Caki2 (cell line): Measurements from ENCODE around the gene CAD. TPM values are rescaled to one million over a fixed set of nuclear protein-coding genes. Genes with fewer than 3 reads are reported as not detected.
A peak's percentile ranks its signal among the peaks of the same experiment; 100 is the strongest.
"Not testable (repeated sequence)": the region's sequence is repeated elsewhere in the genome, so short reads cannot be mapped to it uniquely, and the experiment has no call there.

ENCODE experiments used
- DNase-seq: peaks from one replicate; pipeline ENCODE4 v3.0.0-alpha.2; 2015; ENCODE audit warnings: low read depth
- in situ Hi-C: cut with HindIII; loops from 2 replicates; pipeline ENCODE4 v1.10.0; 2016; ENCODE audit warnings: low sequenced_read_pairs, low pct_unique_long_range_greater_than_20kb, mixed read lengths
- total RNA-seq: library from RNA; depleted of rRNA; stranded (reverse); fragments of >200 nt; shearing (Covaris generic); gene quantifications from 2 replicates; pipeline ENCODE4 v1.2.3, GENCODE V29; 2014; ENCODE audit warnings: low replicate concordance; rRNA removed

The CAD gene
- total RNA-seq, result 34.9 and 37.0 TPM in 2 replicates

DNA sequence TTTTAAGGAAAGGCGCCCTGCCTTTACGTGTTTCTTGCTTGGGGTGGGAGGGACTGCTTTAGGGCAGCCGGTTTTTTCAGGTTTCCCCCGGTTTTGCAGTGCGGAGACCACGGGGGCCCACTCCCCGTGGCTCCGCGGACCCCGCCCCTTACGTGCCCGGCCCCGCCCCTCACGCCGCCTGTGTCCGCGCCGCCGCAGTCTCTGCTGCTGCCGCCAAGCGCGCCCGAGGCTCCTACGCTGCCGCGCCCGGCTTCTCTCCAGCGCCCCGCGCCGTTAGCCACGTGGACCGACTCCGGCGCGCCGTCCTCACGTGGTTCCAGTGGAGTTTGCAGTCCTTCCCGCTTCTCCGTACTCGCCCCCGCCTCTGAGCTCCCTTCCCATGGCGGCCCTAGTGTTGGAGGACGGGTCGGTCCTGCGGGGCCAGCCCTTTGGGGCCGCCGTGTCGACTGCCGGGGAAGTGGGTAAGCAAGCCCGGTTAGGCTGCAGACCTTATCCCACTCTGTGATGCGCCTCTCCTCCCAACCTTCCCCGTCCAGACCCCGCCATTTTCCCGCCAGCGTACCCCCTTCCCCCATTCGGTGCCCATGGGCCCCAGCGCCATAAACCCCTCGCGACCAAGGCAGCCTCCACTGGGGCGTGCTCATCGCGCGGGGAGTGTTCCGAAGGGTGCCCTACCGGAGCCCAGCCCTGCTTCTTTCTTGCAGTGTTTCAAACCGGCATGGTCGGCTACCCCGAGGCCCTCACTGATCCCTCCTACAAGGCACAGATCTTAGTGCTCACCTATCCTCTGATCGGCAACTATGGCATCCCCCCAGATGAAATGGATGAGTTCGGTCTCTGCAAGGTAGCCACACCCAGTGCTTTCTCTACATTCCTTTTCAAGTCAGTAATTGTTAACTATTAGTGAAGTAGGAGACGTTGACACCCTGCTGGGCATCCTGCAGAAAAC is at the start of gene CAD:
CAD (plus strand) TSS at position 197 of the 949 bp plus-strand sequence; CDS start at position 380, 183 bp downstream.
- in situ Hi-C loops, result no loop called here
- peak; percentile 80 for DNase-seq

DNA sequence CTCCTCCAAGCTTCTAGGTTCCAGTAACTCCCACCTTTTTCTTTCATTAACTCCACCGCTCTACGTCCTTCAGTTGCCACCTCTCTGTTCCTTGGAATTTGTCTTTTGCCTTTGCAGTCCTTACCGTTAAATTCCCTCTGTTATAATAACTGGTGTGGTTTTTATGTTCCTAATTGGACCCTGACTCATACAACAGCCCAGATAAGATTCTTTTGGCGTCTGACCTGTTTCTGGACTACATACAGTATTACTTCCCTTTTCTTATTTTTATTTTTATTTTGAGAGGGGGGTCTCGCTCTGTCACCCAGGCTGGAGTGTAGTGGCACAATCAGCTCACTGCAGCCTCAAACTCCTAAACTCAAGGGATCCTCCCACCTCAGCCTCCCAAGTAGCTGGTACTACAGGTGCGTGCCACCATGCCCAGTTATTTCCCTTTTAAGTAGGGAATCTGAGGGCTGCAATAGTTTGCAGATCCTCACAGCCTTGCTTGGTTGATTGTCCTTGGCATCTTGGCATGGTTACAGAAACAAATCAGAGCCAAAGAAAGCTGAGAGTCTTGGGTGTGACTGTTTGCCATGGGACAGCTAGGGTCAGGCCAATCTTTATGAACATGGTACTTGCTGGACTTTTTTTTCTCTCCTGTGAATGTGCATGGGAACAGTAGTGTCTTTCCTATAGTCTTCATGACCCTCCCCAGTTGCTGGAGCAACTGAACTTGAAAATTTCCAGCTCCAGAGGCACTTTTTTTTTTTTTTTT is 46.4 kb upstream of the CAD start:
- in situ Hi-C loops, result no loop called here
- peak; percentile 21 for DNase-seq

DNA sequence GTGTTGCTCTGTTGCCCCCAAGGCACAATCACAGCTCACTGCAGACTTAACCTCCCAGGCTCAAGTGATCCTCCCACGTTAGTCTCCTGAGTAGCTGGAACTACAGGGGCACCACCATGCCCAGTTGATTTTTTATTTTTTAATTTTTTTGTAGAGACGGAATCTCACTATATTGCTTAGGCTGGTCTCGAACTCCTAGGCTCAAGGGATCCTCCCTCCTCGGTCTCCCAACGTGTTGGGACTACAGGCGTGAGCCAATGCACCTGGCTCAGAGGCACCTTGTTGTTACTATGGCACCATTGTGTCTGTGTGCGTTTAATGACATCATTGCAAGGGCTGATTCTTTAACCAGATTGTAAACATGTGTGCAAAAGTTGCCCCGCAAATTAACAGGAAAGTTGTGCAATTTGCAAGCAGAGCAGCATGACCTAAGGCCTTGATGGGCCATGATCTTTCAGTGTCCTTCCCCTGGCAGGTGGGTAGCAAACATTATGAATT is 45.8 kb upstream of the CAD start:
- DNase-seq, result no peak
- in situ Hi-C loops, result no loop called here

DNA sequence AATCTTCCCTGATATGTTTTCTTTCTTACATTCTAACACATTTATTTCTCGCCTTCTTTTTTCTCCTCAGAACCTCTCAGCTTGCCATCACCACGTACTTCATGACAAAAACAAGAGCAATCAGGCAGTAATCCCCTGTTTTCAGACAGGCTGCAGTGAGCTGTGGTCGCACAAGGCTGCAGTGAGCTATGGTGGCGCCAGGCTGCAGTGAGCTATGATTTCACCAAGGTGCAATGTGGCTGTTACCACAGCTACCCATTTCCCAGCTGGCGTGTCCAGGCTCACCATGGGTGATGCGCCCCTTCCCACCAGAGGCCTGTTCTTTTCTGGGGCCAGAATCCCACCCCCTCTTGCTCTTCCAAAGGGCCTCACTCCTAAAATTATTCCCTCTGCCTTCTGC is 42.5 kb upstream of the CAD start:
- DNase-seq, result no peak
- in situ Hi-C loops, result no loop called here

DNA sequence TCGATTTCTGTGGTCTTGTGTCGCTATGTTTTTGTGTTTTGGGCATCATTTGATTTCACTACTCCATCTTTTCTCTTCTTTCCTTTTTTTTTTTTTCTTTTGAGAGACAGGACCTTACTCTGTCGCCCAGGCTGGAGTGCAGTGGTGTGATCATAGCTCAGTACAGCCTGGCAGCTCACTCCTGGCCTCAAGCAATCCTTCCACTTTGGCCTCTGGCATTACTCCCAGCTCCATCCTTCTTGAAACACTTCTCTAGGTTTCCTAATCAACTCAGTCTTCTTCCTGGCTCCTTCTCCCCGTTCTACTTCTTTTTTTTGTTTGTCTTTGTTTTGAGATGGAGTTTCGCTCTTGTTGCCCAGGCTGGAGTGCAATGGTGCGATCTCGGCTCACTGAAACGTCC is 41.8 kb upstream of the CAD start:
- no peak for DNase-seq
- in situ Hi-C loops, result no loop called here

DNA sequence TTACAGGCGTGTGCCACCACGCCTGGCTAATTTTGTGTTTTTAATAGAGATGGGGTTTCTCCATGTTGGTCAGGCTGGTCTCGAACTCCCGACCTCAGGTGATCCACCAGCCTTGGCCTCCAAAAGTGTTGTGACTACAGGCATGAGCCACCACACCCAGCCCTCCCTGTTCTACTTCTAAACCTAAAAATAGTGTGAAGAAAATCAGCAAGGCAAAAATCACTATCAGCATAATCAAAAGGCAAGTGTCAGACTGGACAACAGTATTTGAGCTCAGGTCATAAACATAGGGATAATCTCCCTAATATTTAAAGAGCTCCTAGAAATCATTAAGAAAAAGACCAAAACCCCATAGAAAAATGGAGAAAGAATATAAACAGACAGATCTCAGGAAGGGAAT is 41.4 kb upstream of the CAD start:
- in situ Hi-C loops, DNase-seq: not testable (repeated sequence)

DNA sequence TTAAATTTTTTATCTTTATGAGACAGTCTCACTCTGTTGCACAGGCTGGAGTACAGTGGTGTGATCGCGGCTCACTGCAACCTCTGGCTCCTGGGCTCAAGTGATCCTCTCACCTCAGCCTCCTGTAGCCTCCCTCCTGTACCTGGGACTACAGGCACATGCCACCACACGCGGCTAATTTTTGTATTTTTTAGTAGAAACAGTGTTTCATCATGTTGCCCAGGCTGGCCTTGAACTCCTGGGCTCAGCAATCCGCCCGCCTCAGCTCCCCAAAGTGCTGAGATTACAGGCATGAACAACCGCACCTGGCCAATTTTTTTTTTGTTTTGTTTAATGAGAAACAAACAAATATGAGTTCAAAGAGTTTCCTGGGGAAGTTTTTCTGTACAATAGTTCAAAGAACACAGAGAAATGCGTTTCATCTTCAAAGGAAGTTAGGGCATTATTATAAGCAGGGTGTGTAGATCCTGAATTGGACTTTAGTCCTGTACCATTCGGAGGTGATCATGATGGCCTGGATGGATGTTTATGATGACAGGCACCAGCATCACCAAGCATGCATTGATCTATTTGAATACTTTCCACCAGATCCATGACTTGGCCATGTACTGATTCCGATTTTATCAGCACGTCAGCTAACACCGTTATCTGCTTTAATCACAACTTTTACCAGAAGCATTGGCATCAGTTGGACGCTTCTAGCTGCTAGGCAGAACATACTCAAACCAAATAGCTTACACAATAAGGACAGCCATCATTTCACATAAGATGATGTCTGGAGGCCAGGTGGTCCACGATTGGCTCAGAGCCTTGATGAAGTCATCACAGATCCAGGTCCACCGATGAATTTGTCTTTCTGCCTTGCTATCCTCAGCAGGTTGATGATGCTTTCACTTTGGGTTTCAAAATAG is 39.5 kb upstream of the CAD start:
- DNase-seq, result no peak
- in situ Hi-C loops, result no loop called here

DNA sequence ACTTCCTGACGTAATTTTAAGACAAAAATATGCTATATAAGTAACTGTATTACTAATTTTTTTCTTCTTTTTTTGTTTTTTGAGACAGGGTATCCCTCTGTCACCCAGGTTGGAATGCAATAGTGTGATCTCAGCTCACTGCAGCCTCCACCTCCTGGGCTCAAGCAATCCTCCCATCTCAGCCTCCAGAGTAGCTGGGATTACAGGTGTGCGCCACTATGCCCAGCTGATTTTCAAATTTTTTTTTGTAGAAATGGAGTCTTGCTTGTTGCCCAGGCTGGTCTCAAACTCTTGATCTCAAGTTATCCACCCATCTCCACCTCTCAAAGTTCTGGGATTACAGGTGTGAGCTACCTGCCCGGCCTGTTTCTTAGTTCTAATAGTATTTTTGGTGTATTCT is 38.7 kb upstream of the CAD start:
- in situ Hi-C loops, result no loop called here
- DNase-seq, result no peak

DNA sequence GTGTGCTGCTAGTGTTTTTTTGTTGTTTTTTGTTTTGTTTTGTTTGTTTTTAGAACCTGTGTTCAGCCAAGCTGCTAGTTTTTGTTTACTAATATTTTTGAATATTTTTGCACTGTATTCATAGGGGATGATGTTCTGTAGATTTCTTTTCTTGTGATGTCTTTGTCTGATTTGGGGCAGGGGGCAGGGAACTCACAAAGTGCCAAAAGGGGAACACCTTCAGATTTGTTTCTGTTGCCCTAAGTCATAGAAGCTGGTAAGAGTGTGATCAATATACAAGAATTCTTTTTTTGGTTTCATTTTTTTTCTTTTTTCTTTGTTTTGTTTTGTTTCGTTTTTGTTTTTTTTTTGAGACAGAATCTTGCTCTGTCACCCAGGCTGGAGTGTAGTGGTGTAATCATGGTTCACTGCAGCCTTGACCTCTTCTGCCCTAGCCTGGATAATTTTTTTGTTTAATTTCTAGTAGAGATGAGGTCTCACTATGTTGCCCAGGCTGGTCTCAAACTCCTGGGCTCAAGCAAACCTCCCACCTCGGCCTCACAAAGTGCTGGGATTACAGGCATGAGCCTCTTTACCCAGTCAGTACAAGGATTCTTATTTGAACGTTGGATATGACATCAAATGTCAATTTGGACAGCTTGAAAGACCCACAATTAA is 37.7 kb upstream of the CAD start:
- no peak for DNase-seq
- in situ Hi-C loops, result no loop called here

DNA sequence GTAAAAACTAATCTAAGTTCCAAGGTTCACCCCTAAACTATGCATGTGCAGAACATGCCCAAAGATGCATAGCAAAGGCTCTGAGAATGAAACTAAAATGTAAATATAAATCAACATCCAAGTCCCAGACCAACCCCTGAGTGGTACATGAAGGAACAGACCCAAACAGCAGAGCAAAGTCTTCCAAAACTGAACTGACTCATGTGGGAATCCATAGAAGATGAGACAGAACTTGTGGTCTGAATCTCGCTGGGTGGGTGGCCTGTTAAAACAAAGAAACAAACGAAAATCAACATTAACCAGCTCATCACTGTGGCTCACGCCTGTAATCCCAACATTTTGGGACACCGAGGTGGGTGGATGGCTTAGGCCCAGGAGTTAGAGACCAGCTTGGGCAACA is 34.8 kb upstream of the CAD start:
- in situ Hi-C loops, result no loop called here
- no peak for DNase-seq

DNA sequence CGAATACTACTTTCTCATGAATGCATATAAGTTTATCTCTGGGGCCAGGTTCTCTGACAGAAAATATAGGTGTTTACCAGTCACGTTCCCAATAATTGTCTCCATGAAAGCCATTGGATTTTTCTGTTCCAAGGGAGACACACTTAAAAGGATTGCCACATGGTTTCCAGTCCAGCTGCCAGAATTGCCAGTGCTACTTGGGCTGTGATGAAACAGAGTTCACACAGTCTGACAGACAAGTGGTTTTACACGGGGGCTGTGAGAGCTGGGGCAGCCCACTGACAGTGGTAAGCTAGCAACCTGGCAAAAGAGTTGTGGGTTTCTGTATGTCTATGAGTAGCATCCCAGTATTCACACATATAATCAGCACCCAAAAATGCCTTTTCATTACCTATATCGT is 33.1 kb upstream of the CAD start:
- in situ Hi-C loops, result no loop called here
- no peak for DNase-seq

DNA sequence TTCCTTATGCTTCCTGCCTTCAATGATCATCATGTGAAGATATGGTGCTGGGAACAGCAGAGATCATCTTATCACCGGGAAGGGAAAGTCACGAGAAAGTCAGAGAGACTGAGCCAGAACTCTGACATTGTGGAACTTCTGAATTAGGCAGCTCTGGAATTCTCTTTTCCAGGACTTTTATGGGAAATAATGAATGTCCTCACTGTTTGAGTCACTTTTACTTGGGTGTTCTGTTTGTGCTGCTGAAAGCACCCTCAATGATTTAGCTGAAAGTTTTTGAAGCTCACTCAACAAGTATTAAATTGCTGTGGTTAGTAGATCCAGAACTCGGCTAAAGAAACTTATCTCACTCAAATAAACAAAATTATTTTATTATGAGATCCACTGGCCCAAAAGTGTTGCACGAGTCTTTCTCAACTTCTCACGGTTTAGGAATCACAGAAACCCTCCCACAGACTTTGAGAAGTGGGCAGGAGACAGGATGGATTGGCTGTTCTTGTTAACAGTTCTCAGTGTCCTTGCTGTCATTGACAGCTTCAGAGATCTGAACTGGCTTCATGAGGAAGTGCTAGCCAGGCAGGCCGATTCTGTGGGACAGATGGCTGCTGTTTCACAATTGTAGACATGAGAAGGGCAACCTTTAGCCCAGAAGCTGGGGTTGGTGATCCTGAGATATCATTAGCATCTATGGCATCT is 31.7 kb upstream of the CAD start:
- DNase-seq, result no peak
- in situ Hi-C loops, result no loop called here

DNA sequence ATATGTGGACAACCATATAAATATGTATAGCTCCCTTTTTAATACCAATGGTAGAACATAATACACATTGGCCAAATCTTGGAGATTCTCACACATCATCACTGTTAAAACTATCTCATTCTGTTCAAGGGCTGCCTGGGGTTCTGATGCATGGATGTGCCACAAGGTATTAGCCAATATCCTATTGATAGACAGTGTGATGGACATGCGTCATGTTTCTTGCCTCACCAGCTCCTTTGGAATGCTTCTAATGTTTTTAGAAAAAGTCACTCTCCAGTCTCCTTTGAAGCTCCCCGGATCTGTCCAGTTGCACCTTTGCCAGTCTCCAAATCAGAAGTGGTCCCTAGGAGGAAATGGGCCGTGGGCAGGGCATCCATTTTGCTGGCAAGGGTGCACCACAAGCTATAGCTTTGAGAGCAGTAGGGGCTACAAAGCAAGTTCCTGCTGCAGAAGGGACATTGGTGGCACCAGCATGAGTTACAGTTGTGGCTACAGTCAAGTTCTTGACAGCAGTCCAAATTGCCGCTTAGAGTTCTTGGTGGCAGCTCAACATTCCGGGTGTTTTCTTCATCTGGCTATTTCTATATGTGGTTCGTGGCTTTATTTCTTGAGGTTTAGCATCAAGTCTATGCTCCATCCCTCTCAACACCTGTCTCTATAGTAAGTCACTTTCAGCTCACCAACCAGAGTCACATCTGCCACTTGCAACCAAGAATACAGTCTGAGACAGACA is 30.4 kb upstream of the CAD start:
- in situ Hi-C loops, result no loop called here

DNA sequence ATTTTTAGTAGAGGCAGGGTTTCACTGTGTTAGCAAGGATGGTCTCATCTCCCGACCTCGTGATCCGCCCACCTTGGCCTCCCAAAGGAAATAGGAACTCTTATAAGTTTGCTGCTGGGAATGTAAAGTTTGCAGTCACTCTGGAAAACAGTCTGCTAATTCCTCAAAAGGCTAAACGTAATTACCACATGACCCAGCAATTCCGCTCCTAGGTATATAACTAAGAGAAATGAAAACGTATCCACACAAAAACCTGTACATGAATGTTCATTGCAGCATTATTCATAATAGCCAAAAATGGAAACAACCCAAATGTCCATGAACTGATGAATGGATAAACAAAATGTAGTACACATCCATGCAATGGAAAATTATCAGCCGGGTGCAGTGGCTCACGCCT is 27.2 kb upstream of the CAD start:
- no peak for DNase-seq
- in situ Hi-C loops, result no loop called here

More for the DNA sequence above, 30.4 kb upstream of the CAD start:
- DNase-seq, result no peak

DNA sequence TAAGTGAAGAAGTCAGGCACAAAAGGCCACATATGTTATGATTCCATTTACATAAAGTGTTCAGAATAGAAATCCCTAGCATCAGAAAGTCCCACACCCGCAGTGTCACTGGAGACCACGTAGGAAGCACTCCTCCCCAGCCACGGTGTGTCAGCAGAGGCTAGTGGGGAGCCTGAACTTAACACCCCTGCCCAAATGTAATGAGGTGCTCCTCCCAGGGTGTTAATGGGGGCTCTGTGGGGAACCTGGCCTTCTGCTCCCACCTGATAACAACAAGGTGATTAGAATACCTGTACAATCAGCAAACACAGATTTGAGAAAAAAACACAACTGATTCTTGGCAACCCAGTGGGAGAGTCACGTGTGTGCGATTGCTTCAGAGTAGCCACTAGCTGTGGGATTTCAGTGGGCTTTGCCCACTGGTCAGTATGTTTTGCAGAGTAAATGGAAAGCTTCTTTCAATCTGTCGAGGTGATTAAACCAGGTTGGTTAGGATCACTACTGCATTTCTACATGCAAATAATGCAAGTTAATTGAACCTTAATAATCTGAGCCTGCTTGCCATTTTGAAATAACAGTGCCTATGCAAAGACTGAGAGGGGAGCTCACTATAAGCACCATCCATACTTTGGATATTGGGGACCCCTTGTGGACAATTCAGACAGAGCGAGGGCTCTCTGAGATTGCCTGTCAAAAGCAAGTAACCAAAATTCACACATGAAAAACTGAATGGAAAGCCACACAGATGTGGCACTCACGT is 25.9 kb upstream of the CAD start:
- in situ Hi-C loops, result no loop called here
- DNase-seq, result peak; percentile 34
